ENCODE measurements around the gene RGS12.

The RGS12 gene, protein sequence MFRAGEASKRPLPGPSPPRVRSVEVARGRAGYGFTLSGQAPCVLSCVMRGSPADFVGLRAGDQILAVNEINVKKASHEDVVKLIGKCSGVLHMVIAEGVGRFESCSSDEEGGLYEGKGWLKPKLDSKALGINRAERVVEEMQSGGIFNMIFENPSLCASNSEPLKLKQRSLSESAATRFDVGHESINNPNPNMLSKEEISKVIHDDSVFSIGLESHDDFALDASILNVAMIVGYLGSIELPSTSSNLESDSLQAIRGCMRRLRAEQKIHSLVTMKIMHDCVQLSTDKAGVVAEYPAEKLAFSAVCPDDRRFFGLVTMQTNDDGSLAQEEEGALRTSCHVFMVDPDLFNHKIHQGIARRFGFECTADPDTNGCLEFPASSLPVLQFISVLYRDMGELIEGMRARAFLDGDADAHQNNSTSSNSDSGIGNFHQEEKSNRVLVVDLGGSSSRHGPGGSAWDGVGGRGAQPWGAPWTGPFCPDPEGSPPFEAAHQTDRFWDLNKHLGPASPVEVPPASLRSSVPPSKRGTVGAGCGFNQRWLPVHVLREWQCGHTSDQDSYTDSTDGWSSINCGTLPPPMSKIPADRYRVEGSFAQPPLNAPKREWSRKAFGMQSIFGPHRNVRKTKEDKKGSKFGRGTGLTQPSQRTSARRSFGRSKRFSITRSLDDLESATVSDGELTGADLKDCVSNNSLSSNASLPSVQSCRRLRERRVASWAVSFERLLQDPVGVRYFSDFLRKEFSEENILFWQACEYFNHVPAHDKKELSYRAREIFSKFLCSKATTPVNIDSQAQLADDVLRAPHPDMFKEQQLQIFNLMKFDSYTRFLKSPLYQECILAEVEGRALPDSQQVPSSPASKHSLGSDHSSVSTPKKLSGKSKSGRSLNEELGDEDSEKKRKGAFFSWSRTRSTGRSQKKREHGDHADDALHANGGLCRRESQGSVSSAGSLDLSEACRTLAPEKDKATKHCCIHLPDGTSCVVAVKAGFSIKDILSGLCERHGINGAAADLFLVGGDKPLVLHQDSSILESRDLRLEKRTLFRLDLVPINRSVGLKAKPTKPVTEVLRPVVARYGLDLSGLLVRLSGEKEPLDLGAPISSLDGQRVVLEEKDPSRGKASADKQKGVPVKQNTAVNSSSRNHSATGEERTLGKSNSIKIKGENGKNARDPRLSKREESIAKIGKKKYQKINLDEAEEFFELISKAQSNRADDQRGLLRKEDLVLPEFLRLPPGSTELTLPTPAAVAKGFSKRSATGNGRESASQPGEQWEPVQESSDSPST (N-terminal part only)

DNA sequence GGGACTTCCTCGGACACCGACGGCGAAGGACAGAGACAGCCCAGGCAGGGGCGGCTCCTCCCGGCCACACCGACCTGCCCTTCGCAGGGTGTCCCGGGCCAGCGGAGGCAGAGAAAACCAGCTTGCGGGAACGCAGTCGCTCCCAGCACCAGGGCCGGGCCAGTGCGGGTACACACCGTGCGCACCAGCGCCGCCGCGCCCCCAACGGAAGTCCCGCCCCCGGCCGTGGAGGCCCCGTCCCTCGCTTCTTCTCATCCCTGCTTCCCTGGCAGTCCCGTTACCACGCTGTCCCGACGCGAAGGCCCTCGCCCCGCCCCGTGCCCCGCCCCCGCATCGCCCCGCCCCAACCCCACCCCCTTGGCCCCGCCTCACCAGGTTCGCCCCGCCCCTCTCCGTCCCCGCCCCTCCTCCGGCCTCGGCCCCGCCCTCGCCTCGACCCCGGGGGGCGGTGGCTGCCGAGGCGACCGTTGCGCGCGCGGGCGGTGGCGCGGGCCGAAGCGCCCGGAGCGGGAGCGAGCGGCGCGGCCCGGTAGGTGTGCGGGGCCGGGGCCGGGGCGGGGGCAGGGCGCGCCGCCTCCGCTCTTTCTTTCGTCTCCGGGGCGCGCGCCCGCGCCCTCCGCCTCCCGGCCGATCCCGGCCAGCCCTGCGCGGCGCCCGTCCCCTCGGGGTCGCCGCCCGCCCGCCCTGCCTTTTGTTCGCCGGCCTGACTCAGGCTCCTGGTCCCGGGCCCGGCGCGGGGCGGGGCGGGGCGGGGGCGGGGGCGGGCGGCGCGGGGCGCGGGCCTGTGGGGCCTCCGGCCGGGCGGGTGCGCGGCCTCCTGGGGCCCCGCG lies at the start of gene RGS12:
TSS of gene RGS12 (plus strand) at position 451 of the 830 bp plus-strand sequence. CDS start 23,150 bp downstream, outside the sequence.
- DNase-seq (ENCODE audit: low spot score) = peak; percentile 93

DNA sequence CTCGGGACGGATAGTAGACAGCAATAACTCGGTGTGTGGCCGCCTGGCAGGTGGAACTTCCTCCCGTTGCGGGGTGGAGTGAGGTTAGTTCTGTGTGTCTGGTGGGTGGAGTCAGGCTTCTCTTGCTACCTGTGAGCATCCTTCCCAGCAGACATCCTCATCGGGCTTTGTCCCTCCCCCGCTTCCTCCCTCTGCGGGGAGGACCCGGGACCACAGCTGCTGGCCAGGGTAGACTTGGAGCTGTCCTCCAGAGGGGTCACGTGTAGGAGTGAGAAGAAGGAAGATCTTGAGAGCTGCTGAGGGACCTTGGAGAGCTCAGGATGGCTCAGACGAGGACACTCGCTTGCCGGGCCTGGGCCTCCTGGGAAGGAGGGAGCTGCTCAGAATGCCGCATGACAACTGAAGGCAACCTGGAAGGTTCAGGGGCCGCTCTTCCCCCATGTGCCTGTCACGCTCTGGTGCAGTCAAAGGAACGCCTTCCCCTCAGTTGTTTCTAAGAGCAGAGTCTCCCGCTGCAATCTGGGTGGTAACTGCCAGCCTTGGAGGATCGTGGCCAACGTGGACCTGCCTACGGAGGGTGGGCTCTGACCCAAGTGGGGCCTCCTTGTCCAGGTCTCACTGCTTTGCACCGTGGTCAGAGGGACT lies 49.6 kb upstream of the RGS12 start:
- DNase-seq (ENCODE audit: low spot score) = no peak

DNA sequence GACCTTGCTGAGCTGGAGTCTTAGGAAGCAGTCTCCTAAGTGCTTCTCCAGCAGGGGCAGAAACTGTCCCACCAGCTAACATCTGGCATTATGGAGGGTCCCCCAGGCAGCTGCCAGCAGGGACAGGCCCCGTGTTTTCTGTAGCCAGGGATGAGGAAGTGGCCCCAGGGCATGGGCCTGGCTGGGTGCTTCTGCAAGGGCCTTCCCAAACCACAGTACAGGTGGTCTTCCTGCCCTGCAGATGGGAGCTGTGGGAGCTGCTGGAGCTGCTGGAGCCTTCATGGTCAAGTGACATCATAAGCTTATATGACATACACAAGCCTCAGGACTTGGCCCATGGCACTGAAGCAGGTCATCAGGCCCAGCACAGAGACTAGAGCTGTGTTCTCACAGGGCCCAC lies 48.8 kb upstream of the RGS12 start:
- no peak for DNase-seq (ENCODE audit: low spot score)

DNA sequence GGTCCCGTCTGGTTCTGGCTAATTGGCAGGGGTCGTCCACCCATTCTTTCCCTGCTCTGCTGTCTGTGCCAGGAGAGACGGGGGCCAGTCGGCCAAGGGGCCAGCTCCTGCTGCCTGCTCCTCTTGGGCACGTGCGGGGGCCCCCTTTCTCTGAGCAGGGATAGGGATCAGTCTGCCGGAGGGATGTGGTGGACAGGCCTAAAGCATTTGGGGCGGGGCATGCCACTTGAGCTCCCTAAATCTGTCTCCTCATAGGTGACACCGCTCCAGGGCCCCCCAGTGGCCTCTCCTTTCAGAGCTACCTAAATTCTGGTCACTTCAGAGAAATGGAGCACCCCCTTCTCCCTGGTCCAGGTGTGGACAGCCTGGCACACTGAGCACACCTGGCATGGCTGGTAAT lies 48.1 kb upstream of the RGS12 start:
- DNase-seq (ENCODE audit: low spot score) = no peak

DNA sequence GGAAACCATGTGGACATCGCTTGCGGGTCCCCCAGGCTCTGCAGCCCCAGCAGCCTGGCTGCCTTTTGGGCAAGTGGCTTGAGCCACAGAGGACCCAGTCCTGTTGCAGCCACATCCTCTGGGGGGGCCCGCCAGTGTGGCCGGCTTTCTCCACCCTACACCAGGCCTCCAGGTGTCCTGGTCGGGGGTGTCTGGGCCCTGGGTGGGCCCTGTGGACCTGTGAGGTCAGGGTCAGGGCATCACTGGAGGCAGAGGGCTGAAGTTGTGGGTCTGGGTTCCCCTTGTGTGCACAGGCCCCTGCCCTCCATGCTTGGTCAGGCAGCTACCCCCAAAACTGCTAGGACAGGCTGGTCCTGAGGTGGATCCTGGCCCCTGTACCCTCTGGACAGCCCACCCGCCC lies 47.1 kb upstream of the RGS12 start:
- DNase-seq (ENCODE audit: low spot score) = no peak

DNA sequence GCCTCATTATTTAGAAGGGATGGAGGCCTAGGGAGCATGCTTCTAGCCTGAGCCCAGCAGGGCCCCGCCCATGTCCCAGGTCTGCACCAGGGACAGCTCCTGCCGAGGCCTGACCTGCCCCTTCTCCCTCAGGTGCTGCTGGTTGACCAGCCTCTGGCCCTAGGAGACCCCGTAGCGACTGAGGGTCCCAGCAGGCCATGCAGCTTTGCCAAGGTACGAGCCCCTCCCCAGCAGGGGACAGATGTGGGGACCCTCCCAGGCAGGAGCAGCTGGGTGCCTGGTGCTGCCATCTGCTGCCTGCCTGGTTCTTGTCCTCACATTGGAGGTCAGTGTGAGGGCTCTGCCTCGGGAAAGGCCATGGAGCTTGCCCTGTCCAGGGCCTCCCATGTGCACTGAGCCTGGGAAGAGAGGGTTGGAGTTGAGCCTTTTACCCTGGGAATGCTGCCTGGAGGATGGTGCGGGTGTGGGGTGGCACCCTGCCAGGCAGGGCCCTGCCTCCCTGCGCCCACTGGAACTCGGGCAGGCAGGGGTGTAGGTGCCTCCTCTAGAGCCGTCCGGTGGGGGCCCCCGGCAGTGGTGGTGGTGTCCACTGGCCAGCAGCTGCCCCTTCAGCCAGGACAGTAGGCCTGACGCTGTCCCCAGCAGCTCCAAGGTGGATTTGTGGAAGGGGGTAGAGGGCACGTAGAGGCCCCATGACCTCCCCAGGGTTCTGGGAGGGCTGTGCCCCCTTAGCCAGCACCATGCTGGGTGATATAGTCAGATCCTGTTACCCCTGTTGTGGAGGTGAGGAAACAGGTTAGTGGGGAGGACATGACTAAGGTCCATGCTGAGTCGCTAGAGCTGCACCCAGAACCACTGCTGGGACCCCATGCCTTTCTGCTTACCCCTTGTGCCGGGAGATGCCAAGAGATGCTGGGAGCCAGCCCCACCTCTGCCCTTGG lies 46.1 kb upstream of the RGS12 start:
- DNase-seq (ENCODE audit: low spot score) = no peak

DNA sequence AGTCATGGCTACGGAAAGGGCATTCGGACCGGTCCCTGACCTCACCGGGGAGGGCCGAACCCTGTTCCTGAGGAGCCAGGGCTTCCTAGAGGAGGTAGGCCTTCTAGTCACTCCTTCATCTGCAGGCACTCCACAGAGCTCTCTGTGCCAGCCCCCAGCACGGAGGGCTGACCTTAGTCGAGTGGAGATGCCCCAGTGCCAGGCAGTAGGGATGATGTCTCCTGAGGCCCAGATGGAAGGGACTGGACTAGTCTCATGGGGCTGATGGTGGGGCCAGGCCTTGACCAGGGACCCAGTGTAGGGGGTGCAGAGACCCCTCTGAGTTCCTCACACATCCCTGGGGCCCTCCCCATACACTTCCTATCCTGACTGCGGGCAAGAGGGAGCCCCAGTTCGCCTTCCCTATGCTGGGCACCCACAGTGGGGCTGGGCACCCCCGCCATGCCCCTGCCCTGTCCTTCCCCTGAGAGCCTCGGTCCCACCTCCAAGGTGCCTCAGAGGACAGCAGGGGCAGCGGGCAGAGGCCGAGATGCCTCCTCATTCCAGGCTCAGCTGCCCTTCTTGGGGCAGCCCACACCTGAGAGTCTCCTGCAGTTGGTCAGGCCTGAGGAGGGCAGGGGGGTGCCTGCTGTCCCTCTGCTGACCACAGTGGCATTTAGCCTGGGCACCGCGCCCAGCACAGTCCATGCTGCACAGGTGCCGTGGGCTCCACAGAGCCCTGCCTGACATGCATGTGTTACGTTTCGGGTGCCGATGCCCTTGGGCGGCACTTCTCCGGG lies 45.2 kb upstream of the RGS12 start:
- no peak for DNase-seq (ENCODE audit: low spot score)

DNA sequence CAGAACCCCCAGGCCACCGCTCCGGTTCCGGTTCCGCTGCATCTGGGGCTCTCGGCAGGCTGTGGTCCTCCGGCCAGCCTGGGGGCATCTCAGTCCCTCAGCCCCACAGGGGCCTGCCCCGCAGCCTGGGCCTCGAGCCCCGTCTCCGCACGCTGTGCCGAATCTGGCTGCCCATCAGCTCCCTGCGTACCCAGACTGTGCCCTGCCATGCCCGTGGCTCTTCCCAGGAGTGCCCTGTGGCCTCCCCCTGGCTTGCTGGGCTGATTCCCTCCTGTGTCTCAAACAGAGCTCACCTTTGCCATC lies 44.7 kb upstream of the RGS12 start:
- no peak for DNase-seq (ENCODE audit: low spot score)

DNA sequence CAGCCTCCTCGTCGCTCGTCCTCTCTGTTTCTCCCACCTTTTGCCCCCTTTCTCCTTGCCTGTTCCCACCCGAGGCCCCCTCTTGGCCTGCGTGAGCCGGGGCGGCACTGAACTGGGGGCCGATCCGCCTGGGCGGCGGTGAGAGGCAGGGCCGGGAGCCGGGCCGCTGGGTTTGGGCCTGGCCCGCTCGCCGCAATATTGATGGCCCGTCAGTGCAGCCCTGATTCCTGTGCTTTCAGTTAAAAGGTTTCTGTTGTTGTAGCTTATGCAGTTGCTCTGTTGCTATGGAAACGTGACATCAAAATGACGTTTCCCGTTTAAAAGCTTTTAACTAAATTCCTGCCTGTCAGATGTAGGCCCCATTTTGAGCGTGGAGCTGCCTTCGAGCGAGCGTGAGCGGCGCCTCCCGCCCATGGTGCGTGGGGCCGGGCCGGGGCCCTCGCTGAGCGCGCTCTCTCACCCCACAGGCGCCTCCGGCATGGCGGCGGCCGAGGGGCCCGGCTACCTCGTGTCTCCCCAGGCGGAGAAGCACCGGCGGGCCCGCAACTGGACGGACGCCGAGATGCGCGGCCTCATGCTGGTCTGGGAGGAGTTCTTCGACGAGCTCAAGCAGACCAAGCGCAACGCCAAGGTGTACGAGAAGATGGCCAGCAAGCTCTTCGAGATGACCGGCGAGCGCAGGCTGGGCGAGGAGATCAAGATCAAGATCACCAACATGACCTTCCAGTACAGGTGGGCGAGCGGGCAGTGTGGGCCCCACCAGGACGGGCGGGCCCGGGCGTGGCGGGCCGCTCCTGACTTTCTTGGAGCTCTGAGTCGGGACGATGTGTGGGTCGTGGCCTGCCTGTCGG lies 43.8 kb upstream of the RGS12 start, which contains the start of gene MSANTD1:
TSS of gene MSANTD1 (plus strand) at position 349 of the 851 bp plus-strand sequence. CDS start at position 413, 64 bp downstream.
- DNase-seq (ENCODE audit: low spot score) = peak; percentile 20

DNA sequence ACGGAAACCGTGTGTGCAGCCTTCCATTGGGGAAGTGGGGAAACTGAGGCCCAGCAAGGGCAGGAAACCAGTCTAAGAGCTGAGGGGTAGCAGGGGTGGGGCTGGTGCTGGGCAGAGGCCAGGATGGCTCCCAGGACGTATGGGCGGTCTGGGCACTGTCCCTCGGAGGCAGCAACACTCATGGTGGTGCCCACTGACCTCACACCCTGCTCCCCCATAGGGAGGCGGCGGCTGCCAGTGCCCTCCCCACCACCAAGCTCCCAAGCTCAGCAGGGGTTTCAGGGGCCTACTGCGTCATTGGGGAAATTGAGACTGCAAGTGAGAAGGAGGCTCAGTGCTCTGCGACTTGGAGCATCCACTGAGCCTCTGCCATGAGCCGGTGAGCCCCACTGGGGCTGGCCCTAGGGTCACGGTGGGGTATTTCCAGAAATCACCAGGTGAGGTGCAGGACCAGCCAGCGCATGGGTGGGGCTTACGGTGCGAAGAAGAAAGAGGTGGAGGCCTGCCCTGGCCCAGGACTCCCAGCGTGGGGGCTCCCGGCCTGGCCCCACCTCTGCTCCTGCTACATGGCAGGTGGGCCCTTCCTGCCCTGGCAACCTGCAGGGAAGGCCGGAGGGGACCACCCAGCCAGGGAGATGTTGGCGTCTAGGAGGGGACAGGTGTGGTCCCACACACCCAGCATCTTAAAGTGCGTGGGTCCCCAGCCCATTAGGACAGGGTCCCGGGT lies 42.9 kb upstream of the RGS12 start:
- DNase-seq (ENCODE audit: low spot score) = no peak

DNA sequence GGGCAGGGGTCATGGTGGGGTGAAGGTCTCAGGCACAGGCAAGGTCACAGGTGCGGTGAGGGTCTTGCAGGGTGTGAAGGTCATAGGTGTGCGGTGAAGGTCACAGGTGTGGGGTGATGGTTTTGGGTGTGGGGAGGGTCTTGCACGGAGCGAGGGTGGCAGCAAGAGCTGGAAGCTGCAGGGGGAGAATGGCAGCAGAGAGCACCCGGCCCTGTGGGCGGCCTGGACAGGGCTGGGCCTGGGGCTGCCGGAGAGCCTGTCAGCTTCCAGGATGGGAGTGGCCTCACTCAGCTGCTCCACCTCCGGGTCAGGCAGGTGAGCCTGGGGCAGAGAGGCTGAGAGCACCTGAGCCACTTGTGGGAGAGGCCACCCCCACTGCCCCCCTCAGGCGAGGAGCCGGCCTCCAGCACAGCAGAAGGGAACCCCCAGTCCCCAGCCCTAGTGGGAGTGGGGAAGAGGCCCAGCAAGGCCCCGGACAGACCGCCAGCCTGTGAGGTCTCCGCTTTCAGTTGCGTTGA lies 42.3 kb upstream of the RGS12 start:
- no peak for DNase-seq (ENCODE audit: low spot score)

DNA sequence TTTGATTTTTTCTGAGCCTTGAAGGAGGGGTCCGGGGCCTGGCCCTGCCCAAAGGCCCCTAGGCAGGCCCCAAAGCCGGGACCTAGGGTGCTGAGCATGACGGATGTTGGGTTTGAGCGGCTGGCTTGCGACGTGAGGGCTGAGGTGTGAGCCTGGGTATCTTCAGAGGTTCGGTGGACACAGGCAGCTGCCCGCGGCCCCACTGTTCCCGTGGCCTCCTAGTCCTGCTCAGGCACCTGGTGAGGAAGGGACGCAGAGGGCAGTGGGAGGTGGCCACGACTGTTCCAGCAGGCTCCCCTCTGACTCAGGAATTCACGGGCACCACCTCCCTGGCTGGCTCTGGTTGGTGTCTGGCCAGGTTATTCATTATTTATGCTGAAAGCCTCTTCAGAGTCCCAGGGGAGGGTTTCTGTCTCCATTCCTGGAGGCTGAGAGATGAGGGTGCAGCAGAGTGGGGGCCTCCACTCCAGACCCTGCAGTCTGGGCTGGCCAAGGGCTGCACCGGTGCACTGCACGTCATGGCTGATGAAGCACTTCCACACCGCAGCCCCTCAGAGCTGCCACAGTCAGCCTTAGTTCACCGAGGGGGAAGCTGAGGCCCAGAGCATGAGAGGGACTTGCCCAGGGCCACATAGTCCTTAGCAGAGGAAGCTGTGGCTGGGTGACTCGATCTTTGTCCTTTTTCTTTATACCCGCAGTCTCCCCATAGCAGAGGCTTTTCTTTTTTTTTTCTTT lies 41.7 kb upstream of the RGS12 start:
- no peak for DNase-seq (ENCODE audit: low spot score)

DNA sequence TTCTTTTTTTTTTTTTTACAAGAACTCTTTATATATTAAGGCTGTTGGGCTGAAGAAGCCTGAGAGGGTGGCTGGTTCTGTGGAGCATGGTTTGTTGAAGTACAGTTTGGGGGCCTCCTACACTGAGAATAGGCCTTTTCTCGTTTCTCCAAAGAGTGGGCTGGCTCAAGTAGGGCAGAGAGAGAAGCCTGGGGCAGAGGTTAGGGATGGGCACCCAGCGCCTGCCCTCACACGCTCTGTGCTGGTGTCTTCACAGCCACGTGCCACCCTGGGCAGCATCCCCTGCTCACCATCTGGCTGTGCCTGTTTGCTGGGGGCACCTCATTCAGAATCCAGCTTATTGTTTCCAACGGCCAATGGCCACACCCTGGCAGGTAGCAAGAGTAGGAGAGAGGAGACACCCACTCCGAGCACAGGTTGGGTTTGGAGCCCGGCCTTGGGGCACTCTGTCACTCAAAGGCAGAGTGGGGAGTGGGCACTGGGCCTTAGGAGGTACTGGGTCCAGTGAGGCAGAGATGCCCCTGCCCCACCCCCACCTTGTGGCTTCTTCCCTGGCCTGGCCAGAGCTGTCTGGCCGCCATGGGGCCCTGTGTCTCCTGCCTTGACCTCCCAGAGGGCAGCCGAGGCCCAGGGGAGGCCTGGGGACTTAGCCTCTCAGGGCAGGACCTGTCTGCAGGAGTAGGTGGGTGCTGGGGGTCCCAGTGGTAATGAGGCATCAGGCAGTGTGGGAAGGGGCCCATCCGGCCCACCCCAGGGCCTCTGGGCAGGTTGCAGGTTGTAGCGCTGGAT lies 40.9 kb upstream of the RGS12 start:
- DNase-seq (ENCODE audit: low spot score) = no peak

DNA sequence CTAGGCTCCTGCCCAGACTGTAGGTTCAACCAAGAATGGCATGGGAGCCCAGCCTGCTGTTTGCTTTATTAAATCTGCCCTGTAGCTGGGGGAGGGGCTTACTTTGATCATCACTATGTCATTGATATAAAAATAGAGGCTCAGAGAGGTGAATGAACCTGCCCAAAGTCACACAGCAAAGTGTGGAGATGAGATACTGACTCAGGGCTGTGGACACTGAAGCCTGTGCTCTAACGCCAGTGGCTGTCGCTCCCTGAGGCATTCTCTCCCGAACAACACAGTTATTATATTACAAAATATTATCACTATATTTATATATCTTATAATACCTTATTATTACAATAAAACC lies 40.4 kb upstream of the RGS12 start:
- no peak for DNase-seq (ENCODE audit: low spot score)

DNA sequence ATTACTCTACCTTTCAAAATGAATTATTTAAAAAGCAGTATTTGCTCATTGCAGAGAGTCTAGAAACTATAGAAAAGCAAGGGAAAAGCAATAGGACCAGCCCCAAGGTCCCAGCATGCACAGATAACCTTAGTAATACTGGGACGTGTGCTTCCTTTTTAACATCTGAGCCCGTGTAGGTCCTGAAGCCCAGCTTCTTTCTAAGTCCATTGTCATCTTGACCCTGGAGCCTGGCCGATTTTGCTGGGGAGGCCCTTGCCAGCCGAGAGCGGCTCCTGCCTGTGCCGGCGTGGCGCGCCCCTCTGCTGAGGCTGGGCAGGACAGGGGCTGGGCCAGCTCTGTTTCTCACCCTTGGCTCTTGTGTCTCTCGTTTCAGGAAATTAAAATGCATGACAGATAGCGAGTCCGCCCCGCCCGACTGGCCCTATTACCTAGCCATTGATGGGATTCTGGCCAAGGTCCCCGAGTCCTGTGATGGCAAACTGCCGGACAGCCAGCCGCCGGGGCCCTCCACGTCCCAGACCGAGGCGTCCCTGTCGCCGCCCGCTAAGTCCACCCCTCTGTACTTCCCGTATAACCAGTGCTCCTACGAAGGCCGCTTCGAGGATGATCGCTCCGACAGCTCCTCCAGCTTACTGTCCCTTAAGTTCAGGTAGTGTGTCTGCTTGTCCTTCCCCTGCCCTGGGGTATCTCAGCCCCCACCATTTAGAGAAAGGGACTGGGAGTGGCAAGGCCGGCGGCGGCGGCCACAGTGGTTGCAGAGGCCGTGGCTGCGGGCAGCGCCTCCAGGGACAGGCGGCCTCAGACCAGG lies 39.8 kb upstream of the RGS12 start:
- DNase-seq (ENCODE audit: low spot score) = no peak

Data from RKO (cell line).